ENCODE data around the gene GNB1. TPM values are rescaled to one million over a fixed set of nuclear protein-coding genes. Genes with fewer than 3 reads are reported as not detected.
"Not testable (repeated sequence)": the region's sequence is repeated elsewhere in the genome, so short reads cannot be mapped to it uniquely, and the experiment has no call there.

GNB1 gene
- total RNA-seq, 1 donor from 2014 or later: 159 TPM

GRCh38 chr1:1741013-1741412 lies 149.9 kb downstream of the GNB1 start:
- H3K4me3 ChIP-seq; H3K4me1 ChIP-seq; H3K9me3 ChIP-seq; H3K36me3 ChIP-seq; intact Hi-C loops (cut with DNase I); DNase-seq (ENCODE audit: extremely low spot score in 2 of 2); H3K27me3 ChIP-seq: not testable (repeated sequence)
- peak; percentile 60 to 71 for TF ChIP-seq POLR2AphosphoS5 (IDR thresholded peaks at IDR 0.05; ENCODE audit: insufficient read depth in 1 of 2, low read depth in 1 of 2)
- H3K27ac ChIP-seq: peak overlapping the region; percentile 74

- H3K36me3 ChIP-seq; intact Hi-C loops (cut with DNase I); H3K4me1 ChIP-seq; DNase-seq (ENCODE audit: extremely low spot score in 2 of 2); H3K27ac ChIP-seq; H3K27me3 ChIP-seq; H3K4me3 ChIP-seq; H3K9me3 ChIP-seq: not testable (repeated sequence)
Observed at GRCh38 chr1:1738799-1739337, 152.0 kb downstream of the GNB1 start.

- H3K4me3 ChIP-seq; intact Hi-C loops (cut with DNase I); DNase-seq (ENCODE audit: extremely low spot score in 2 of 2); H3K9me3 ChIP-seq; H3K27ac ChIP-seq; H3K27me3 ChIP-seq; H3K4me1 ChIP-seq: not testable (repeated sequence)
- peaks cover 0 to 13% of the 10 kb centered on the region in 2 donors for H3K36me3 ChIP-seq
Observed at GRCh38 chr1:1737675-1738590, 153.0 kb downstream of the GNB1 start.

Other genes with a start within 250 kb of the GNB1 start
- 16.5 TPM for gene CDK11B, start 232.1 kb downstream of the GNB1 start, total RNA-seq
- 38.3 TPM for gene SLC35E2B, start 198.3 kb downstream of the GNB1 start, total RNA-seq
- 35.6 TPM for gene CDK11A, start 166.7 kb downstream of the GNB1 start, total RNA-seq
- gene NADK, start 112.6 kb downstream of the GNB1 start, total RNA-seq: 90.1 TPM
- gene CALML6, start 24.2 kb upstream of the GNB1 start, total RNA-seq: 0.49 TPM
- 5.9 TPM for gene TMEM52, start 28.2 kb upstream of the GNB1 start, total RNA-seq
- not detected for gene CFAP74, start 112.7 kb upstream of the GNB1 start, total RNA-seq
- gene GABRD, start 128.3 kb upstream of the GNB1 start, total RNA-seq: not detected
- gene PRKCZ, start 159.3 kb upstream of the GNB1 start, total RNA-seq: 17.9 TPM

Data from vagina (tissue), 2 donors.